Measurements from ENCODE around the gene FAM83F.

The FAM83F gene

DNA sequence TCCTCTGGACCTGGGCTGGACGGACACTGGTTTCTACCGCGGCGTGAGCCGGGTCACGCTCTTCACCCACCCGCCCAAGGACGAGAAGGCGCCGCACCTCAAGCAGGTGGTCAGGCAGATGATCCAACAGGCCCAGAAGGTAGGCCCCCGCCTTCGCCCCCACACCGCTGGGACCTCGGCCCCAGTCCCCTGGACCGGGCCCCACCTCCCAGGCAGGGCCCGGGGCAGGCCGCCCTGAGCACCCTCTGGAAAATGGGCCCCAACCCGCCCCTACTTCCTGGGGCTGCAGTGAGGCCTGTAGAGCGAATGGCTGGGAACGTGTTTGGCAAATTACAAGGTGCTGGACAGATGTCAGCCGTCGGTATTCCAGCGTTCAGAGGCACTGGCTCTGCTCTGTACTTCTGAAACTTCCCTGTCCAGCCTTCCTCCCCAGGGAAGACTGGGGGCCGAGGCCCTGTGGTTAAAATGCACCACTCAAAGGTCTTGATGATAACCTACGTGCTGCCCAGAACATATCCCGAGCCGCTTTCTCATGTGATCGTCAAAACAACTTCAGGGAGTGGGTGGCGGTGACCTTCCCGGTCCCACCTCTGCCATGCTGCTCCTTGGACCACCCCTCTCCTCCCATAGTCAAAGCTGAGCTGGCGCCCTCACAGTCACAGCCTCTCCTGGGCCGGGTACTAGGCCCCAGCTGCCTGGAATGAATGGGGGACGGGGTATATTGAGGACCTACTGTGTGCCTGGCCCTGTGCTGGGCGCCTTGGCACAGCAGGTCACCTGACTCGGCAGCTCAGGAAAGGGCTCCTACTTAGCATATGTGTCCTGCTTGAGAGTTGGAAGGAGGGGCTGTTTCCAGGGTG lies 869 bp downstream of the FAM83F start:
- no peak for DNase-seq

DNA sequence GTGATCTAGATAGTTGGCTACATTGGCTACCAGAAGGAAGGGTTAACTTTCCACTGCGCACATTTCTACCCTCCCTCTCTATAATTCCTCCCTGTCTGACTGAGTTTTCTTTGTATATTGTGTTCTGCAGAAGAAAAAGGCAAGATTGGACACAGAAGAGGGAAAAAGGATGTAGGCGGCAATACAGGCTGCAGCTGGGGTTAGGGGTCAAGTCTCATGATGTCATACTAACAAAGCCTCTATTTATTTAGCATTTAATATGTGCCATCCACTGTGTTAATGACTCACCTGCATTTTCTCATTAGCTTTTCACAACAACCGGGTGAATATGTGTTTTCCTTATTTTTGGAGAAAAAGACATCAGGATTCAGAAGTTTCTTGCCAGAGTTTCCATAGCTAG lies 2.0 kb downstream of the FAM83F start:
- DNase-seq, result no peak

DNA sequence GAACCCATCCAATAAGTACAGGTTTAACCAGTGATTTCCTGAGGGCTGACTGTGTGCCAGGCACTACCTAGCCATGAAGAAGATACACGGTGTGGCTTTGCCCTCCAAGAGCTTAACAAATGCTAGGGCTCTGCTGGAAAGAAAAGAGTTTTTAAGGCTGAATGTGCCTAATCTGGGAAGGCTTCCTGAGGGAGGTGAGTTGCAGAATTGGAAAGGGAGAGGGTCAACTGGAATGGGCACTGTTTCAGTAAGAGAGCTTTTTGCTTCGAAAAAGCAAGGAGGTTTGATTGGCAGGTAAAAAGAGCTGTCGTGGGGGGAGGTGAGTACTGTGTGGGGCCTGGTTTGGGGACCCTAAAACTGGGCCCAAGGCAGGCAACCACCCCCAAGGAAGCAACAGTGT lies 2.7 kb downstream of the FAM83F start:
- no peak for DNase-seq

- no peak for DNase-seq
These were observed 3.4 kb downstream of the FAM83F start for GRCh38 chr22:39997939-39998726.

GRCh38 chr22:39999144-39999757 lies 4.5 kb downstream of the FAM83F start:
- no peak for DNase-seq

- no peak for DNase-seq
These were observed 5.4 kb downstream of the FAM83F start for GRCh38 chr22:40000171-40000570.

- no peak for DNase-seq
These were observed 6.4 kb downstream of the FAM83F start for GRCh38 chr22:40001106-40001505.

GRCh38 chr22:40001800-40002577 lies 7.2 kb downstream of the FAM83F start:
- DNase-seq, result no peak

- no peak for DNase-seq
These were observed 8.4 kb downstream of the FAM83F start for GRCh38 chr22:40002935-40003715.

- DNase-seq, result no peak
These were observed 10.1 kb downstream of the FAM83F start for GRCh38 chr22:40004836-40005235.

DNA sequence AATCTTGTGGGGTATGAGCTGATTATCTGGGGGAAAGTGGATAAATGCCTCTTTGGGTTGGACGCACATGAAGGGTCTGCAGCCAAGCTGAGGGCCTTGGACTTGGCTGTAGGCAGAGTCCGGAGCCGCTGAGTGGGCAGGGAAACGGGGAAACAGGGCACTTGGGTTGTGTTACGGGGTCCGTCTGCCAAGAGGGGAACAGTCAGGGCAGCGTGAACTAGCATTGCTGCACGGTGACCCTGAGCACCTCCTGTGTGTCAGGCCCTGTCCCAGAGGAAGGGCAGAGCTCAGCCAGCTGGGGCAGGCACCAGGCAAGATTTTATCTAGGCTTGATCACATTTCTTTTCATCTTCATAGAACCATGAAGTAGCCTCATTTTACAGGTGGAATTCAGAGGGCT lies 11.9 kb downstream of the FAM83F start:
- DNase-seq, result no peak

- DNase-seq, result no peak
These were observed 13.3 kb downstream of the FAM83F start for GRCh38 chr22:40007853-40008710.

GRCh38 chr22:40008726-40009291 lies 14.1 kb downstream of the FAM83F start:
- no peak for DNase-seq

DNA sequence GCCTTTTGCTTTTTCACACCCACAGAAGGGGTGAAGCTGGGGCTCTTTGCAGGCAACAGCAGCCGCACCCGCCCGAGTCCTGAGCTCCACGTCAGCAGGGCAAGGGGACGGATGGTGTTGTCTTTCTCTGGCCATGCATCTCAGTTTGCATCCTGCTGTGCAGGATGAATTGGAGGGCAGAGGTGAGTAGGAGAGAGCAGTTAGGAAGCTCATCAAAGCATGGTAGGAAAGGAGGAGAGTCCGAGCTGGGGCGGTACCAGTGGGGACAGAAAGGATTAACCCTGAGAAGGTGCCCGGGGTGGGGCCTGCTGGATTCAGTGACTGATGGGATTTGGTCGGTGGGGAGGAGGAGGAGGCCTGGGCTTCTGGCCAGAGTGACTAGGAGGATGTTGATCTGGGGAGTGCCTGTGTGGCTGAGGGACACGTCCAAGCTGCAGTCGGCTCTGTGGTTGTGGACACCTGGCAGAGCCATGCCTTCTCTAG lies 14.6 kb downstream of the FAM83F start:
- DNase-seq, result no peak

- DNase-seq, result no peak
These were observed 15.4 kb downstream of the FAM83F start for GRCh38 chr22:40009951-40010671.

- no peak for DNase-seq
These were observed 16.0 kb downstream of the FAM83F start for GRCh38 chr22:40010746-40011145.

GRCh38 chr22:40014667-40015248 lies 20.0 kb downstream of the FAM83F start:
- DNase-seq, result no peak

- DNase-seq, result no peak
These were observed 20.7 kb downstream of the FAM83F start for GRCh38 chr22:40015358-40015976.

DNA sequence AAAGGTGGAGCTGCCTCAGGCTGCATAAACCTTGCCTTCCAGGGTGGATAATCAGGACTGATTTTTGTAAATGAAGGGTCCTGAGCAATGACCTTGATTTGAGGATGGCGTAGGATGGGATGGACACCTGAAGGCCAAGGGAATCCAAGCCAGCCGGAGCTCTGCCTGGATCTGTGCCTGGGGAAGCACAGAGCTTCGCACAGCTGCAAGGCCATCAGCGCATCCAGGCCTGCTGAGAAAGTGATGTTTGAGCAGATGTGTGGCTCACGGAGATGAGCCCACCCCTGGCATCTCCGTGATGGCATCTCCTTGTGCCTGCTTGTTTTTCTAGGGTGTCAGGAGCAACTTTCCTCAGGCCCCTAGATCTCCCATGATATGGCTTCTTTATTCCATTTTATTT lies 23.3 kb downstream of the FAM83F start:
- DNase-seq, result no peak

All from C1 segment of cervical spinal cord (tissue), 14 donors.